Endothelial cell (in vitro differentiated cells): Measurements from ENCODE around the gene BCAR3. TPM values are rescaled to one million over a fixed set of nuclear protein-coding genes. Genes with fewer than 3 reads are reported as not detected.

ENCODE experiments used
- DNase-seq: peaks from one replicate; pipeline ENCODE4 v3.0.0; 2021; ENCODE audit warnings: low spot score
- H3K27ac Mint-ChIP-seq: one replicate; pipeline ENCODE4 v1.8.0; 2021; ENCODE audit warnings: mixed read lengths, inconsistent platforms; ENCODE audit not compliant: unreplicated experiment
- H3K27me3 Mint-ChIP-seq: one replicate; pipeline ENCODE4 v1.8.0; 2021; ENCODE audit warnings: mild to moderate bottlenecking, moderate library complexity, mixed read lengths, inconsistent platforms; ENCODE audit not compliant: unreplicated experiment
- H3K36me3 Mint-ChIP-seq: one replicate; pipeline ENCODE4 v1.8.0; 2021; ENCODE audit warnings: mild to moderate bottlenecking, low read depth, mixed read lengths, inconsistent platforms; ENCODE audit not compliant: unreplicated experiment
- H3K4me1 Mint-ChIP-seq: one replicate; pipeline ENCODE4 v1.8.0; 2021; ENCODE audit warnings: mild to moderate bottlenecking, mixed read lengths, inconsistent platforms; ENCODE audit not compliant: unreplicated experiment
- H3K4me3 Mint-ChIP-seq: one replicate; pipeline ENCODE4 v1.8.0; 2021; ENCODE audit warnings: mild to moderate bottlenecking, mixed read lengths, inconsistent platforms; ENCODE audit not compliant: unreplicated experiment
- H3K9me3 Mint-ChIP-seq: one replicate; pipeline ENCODE4 v1.8.0; 2021; ENCODE audit warnings: mixed read lengths, inconsistent platforms; ENCODE audit not compliant: unreplicated experiment
- CTCF ChIP-seq: fragments of 200-600 bp; sonication (generic); IDR thresholded peaks from one replicate; pipeline ENCODE4 v1.5.0; 2021; ENCODE audit warnings: antibody characterized with exemption; ENCODE audit not compliant: unreplicated experiment
- total RNA-seq: library from RNA; stranded (reverse); fragmentation: NEBNext Ultra II Directional; extraction: Animal tissue kit (Norgen Biotek cat#: 25700); gene quantifications from one replicate; pipeline ENCODE4 v1.2.1, GENCODE V29; 2021; ENCODE audit not compliant: unreplicated experiment

The BCAR3 gene
- total RNA-seq, 1 donor from 2014 or later, result 19.9 TPM

GRCh38 chr1:93683234-93683633 is 1.6 kb upstream of the BCAR3 start:
- Mint-ChIP-seq H3K9me3 (no peaks in the 10 kb centered on the region), H3K4me1 (peaks cover 29% of the 10 kb centered on the region), H3K36me3 (no peaks in the 10 kb centered on the region), H3K4me3 (no peak overlapping the region), H3K27me3 (peaks cover 10% of the 10 kb centered on the region), H3K27ac (no peak overlapping the region)
- DNase-seq, result no peak
- TF ChIP-seq CTCF, result no peak

- Mint-ChIP-seq H3K27ac (peak overlapping the region; percentile 46), H3K36me3 (peaks cover 6% of the 10 kb centered on the region), H3K9me3 (no peaks in the 10 kb centered on the region), H3K4me3 (peak overlapping the region; percentile 94), H3K27me3 (peaks cover 10% of the 10 kb centered on the region), H3K4me1 (peaks cover 38% of the 10 kb centered on the region)
- no peak for DNase-seq
- TF ChIP-seq CTCF, result no peak
These were observed 364 bp upstream of the BCAR3 start for GRCh38 chr1:93681989-93682412.

GRCh38 chr1:93680420-93681100 is 1.1 kb downstream of the BCAR3 start:
- peak overlapping the region; percentile 90 for H3K27ac Mint-ChIP-seq
- H3K36me3 Mint-ChIP-seq, result peaks cover 9% of the 10 kb centered on the region
- peak; percentile 72 for DNase-seq
- H3K4me3 Mint-ChIP-seq, result peak overlapping the region; percentile 99
- H3K4me1 Mint-ChIP-seq, result peaks cover 50% of the 10 kb centered on the region
- H3K27me3 Mint-ChIP-seq, result peaks cover 10% of the 10 kb centered on the region
- no peaks in the 10 kb centered on the region for H3K9me3 Mint-ChIP-seq
- peak; percentile 46 for TF ChIP-seq CTCF

- H3K36me3 Mint-ChIP-seq, result peaks cover 9% of the 10 kb centered on the region
- peaks cover 12% of the 10 kb centered on the region for H3K27me3 Mint-ChIP-seq
- H3K9me3 Mint-ChIP-seq, result no peaks in the 10 kb centered on the region
- no peak overlapping the region for H3K27ac Mint-ChIP-seq
- DNase-seq, result no peak
- H3K4me3 Mint-ChIP-seq, result peak overlapping the region; percentile 99
- no peak for TF ChIP-seq CTCF
- H3K4me1 Mint-ChIP-seq, result peaks cover 54% of the 10 kb centered on the region
These were observed 1.6 kb downstream of the BCAR3 start for GRCh38 chr1:93680076-93680419.

- H3K27ac Mint-ChIP-seq, result peak overlapping the region; percentile 81
- H3K4me3 Mint-ChIP-seq, result peak overlapping the region; percentile 99
- H3K4me1 Mint-ChIP-seq, result peaks cover 54% of the 10 kb centered on the region
These were observed 2.1 kb downstream of the BCAR3 start for GRCh38 chr1:93679546-93679945.

More at GRCh38 chr1:93679546-93679945, 2.1 kb downstream of the BCAR3 start:
- no peaks in the 10 kb centered on the region for H3K9me3 Mint-ChIP-seq
- peaks cover 9% of the 10 kb centered on the region for H3K36me3 Mint-ChIP-seq
- H3K27me3 Mint-ChIP-seq, result peaks cover 12% of the 10 kb centered on the region
- no peak for TF ChIP-seq CTCF
- no peak for DNase-seq
